OCI-LY7 (cell line): ENCODE measurements around the gene GRIK1.

Source experiments
- CTCF ChIP-seq: fragments of 200-600 bp; sonication (generic); conservative IDR thresholded peaks from 2 replicates; pipeline ENCODE4 v1.5.1; 2014; ENCODE audit warnings: mild to moderate bottlenecking, antibody characterized with exemption, low read length, moderate library complexity, mixed read lengths
- EZH2phosphoT487 ChIP-seq: fragments of 200-600 bp; sonication (generic); IDR thresholded peaks from 2 replicates; pipeline ENCODE4 v1.6.1; 2018; ENCODE audit warnings: low read depth, borderline replicate concordance, mild to moderate bottlenecking, mixed run types, antibody characterized with exemption, low read length, moderate library complexity, mixed read lengths

- TF ChIP-seq CTCF (no peak), EZH2phosphoT487 (no peak)
These were observed 64.6 kb downstream of the GRIK1 start for GRCh38 chr21:29875036-29875716.
